Cardiac fibroblast (primary cell): Measurements from ENCODE around the gene WNT9B.

Experiments
- DNase-seq, 2 donors: peaks; one replicate each; pipeline versions ENCODE4 v3.0.0 to v3.0.0-alpha.2; 2010; ENCODE audit warnings: low read depth in 2 of 2
- H3K4me3 ChIP-seq, 2 donors: replicated peaks in 1 of 2; 1 replicate in 1 of 2; 2 replicates in 1 of 2; pipeline ENCODE4 v1.5.1; 2011; ENCODE audit warnings: low read depth in 2 of 2, low read length in 2 of 2, mild to moderate bottlenecking in 2 of 2, moderate library complexity in 1 of 2
- TF ChIP-seq, protein P1 (sequence below): IDR thresholded peaks from one replicate; pipeline ENCODE4 v1.5.1; 2011; ENCODE audit warnings: low read depth, mild to moderate bottlenecking, low read length, inconsistent platforms

Gene WNT9B, protein sequence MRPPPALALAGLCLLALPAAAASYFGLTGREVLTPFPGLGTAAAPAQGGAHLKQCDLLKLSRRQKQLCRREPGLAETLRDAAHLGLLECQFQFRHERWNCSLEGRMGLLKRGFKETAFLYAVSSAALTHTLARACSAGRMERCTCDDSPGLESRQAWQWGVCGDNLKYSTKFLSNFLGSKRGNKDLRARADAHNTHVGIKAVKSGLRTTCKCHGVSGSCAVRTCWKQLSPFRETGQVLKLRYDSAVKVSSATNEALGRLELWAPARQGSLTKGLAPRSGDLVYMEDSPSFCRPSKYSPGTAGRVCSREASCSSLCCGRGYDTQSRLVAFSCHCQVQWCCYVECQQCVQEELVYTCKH

GRCh38 chr17:46851029-46851741 is at the start of gene WNT9B:
Gene WNT9B (plus strand): TSS chr17:46851583. CDS start chr17:46851639, 56 bp downstream.
- DNase-seq: no peak
- TF ChIP-seq, protein P1, sequence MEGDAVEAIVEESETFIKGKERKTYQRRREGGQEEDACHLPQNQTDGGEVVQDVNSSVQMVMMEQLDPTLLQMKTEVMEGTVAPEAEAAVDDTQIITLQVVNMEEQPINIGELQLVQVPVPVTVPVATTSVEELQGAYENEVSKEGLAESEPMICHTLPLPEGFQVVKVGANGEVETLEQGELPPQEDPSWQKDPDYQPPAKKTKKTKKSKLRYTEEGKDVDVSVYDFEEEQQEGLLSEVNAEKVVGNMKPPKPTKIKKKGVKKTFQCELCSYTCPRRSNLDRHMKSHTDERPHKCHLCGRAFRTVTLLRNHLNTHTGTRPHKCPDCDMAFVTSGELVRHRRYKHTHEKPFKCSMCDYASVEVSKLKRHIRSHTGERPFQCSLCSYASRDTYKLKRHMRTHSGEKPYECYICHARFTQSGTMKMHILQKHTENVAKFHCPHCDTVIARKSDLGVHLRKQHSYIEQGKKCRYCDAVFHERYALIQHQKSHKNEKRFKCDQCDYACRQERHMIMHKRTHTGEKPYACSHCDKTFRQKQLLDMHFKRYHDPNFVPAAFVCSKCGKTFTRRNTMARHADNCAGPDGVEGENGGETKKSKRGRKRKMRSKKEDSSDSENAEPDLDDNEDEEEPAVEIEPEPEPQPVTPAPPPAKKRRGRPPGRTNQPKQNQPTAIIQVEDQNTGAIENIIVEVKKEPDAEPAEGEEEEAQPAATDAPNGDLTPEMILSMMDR: no peak
- H3K4me3 ChIP-seq: peak within 1 kb of the TSS; percentile 21 to 26

DNA sequence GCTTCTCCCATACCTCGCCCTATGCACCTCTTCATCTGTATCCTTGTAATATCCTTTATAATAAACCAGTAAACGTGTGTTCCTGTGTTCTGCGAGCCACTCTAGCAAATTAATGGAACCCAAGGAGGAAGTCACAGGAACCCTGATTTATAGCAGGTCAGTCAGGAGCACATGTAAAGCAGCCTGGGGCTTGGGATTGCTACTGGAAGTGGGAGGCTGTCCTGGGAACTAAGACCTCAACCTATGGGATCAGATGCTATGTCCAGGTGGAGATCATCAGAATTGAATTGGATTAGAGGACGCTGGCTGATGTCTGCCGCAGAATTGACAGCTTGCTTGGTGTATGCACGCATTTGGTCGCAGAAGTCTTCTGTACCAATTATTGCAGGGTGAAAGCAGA is 48.6 kb upstream of the WNT9B start:
- TF ChIP-seq, protein P1: no peak
- no peak for DNase-seq
- H3K4me3 ChIP-seq: no peak overlapping the region

GRCh38 chr17:46803544-46803943 is 47.8 kb upstream of the WNT9B start:
- TF ChIP-seq, protein P1: no peak

DNA sequence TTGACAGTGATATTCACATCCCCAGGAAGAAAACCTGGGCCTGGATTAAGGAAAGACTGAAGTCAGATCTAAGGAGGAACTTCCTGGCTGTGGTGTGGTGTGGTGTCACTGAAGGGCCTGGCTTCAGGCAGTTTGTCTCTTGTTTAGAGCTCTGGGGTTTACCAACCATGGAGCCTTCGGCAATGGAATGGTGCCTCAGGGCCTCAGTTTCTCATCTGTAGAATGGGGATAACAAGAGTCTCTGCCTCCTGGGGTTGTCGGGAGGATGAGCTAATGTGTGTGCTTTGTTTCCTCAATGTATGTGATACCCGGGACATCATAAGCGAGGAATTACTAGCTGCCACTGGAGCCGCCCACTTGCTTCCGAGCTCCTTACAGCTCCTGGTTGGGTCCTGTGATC is 45.6 kb upstream of the WNT9B start:
- DNase-seq: no peak
- H3K4me3 ChIP-seq: no peak overlapping the region
- TF ChIP-seq, protein P1: no peak

More at GRCh38 chr17:46803544-46803943, 47.8 kb upstream of the WNT9B start:
- DNase-seq: no peak
- H3K4me3 ChIP-seq: no peak overlapping the region

DNA sequence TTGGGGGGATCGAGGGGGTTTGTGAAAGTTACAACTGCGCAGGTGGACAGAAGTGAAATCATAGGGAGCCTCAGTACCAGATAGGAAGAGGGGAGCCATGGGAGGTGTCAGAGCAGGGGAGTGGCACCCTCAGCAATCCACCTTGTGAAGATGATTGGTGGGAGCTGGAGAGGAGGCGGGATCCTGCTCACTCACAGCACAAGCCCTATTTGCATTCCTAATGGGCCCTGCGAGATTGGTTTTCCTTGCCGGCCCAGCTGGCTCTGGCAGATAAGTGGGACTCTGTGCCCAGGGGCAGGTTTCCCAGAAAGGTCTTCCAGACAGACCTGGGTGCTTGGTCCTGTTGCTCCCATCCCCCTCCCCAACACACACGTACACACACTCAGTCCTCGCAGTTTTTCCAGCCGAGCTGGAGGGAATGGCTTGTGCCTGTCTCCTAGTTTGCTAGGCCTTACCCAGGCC is 42.2 kb upstream of the WNT9B start:
- no peak for DNase-seq
- no peak overlapping the region for H3K4me3 ChIP-seq
- TF ChIP-seq, protein P1: no peak

- TF ChIP-seq, protein P1: no peak
- no peak for DNase-seq
- H3K4me3 ChIP-seq: no peak overlapping the region
Observed at GRCh38 chr17:46810837-46811236, 40.5 kb upstream of the WNT9B start.
